OCI-LY1 (cell line): ENCODE results near the gene ADARB2.

Experiments used
- H2AFZ ChIP-seq: fragments of 200-600 bp; sonication (generic), shearing (Covaris generic); 2 replicates; pipeline ENCODE4 v1.6.0; 2014; ENCODE audit warnings: antibody characterized with exemption, mild to moderate bottlenecking, low read length
- H3F3A ChIP-seq: fragments of 200-600 bp; sonication (generic), shearing (Covaris generic); 2 replicates; pipeline ENCODE4 v1.6.0; 2014; ENCODE audit warnings: mild to moderate bottlenecking, antibody characterized with exemption, low read length, moderate library complexity; ENCODE audit not compliant: insufficient read depth
- H3K27ac ChIP-seq: fragments of 200-600 bp; sonication (generic); 2 replicates; pipeline ENCODE4 v1.5.1; 2014; ENCODE audit warnings: low read length, mixed run types, mild to moderate bottlenecking, low read depth; ENCODE audit not compliant: poor library complexity, severe bottlenecking
- H3K27me3 ChIP-seq: fragments of 200-600 bp; sonication (generic); 2 replicates; pipeline ENCODE4 v1.6.0; 2014; ENCODE audit warnings: antibody characterized with exemption, mild to moderate bottlenecking, low read length, moderate library complexity; ENCODE audit not compliant: insufficient read depth
- H3K36me3 ChIP-seq: fragments of 200-600 bp; sonication (generic); 2 replicates; pipeline ENCODE4 v1.6.1; 2014; ENCODE audit warnings: mild to moderate bottlenecking, antibody characterized with exemption, low read length, moderate library complexity, mixed read lengths; ENCODE audit not compliant: insufficient read depth
- H3K4me1 ChIP-seq: fragments of 200-600 bp; sonication (generic); 2 replicates; pipeline ENCODE4 v1.5.1; 2014; ENCODE audit warnings: mild to moderate bottlenecking, low read length, moderate library complexity; ENCODE audit not compliant: insufficient read depth, severe bottlenecking
- H3K4me2 ChIP-seq: fragments of 200-600 bp; sonication (generic), shearing (Covaris generic); 2 replicates; pipeline ENCODE4 v1.6.1; 2014; ENCODE audit warnings: low read length
- H3K4me3 ChIP-seq: fragments of 200-600 bp; sonication (generic); 2 replicates; pipeline ENCODE4 v1.5.1; 2014; ENCODE audit warnings: low read length, low read depth, mild to moderate bottlenecking, mixed read lengths; ENCODE audit not compliant: poor library complexity, severe bottlenecking
- H3K79me2 ChIP-seq: fragments of 200-600 bp; shearing (Covaris generic); 2 replicates; pipeline ENCODE4 v1.6.1; 2016; ENCODE audit warnings: mixed run types, low read length, mixed read lengths; ENCODE audit not compliant: insufficient read depth
- H3K9ac ChIP-seq: fragments of 200-600 bp; sonication (generic), shearing (Covaris generic); 2 replicates; pipeline ENCODE4 v1.6.1; 2014; ENCODE audit warnings: mild to moderate bottlenecking, low read length, mixed read lengths
- H3K9me2 ChIP-seq: fragments of 200-600 bp; sonication (generic), shearing (Covaris generic); 2 replicates; pipeline ENCODE4 v1.6.1; 2014; ENCODE audit warnings: low read depth, mild to moderate bottlenecking, low read length, mixed read lengths
- H3K9me3 ChIP-seq: fragments of 200-600 bp; shearing (Covaris generic); 2 replicates; pipeline ENCODE4 v1.6.1; 2014; ENCODE audit warnings: low read length, mixed read lengths
- H4K20me1 ChIP-seq: fragments of 200-600 bp; sonication (generic), shearing (Covaris generic); 2 replicates; pipeline ENCODE4 v1.6.0; 2016; ENCODE audit warnings: mild to moderate bottlenecking, low read length; ENCODE audit not compliant: insufficient read depth
- CTCF ChIP-seq: fragments of 200-600 bp; sonication (generic), shearing (Covaris generic); IDR thresholded peaks from 2 replicates; pipeline ENCODE4 v1.5.1; 2017; ENCODE audit warnings: mild to moderate bottlenecking, antibody characterized with exemption, low read length, moderate library complexity, mixed read lengths
- EZH2 ChIP-seq: fragments of 200-600 bp; sonication (generic), shearing (Covaris generic); IDR thresholded peaks from 2 replicates; pipeline ENCODE4 v1.8.0; 2017; ENCODE audit warnings: borderline replicate concordance, mixed run types, mild to moderate bottlenecking, antibody characterized with exemption, low read length, moderate library complexity, mixed read lengths

ADARB2 gene

GRCh38 chr10:1315178-1315577 is 422.1 kb downstream of the ADARB2 start:
- 0 out of 2 replicates have a peak, but pooled peaks cover 4% of the 10 kb centered on the region for H3K27me3 ChIP-seq
- no peak overlapping the region for H3K4me3 ChIP-seq
- no peak overlapping the region for H3K27ac ChIP-seq
- no peak overlapping the region for H3K4me2 ChIP-seq
- H3K36me3 ChIP-seq: no peaks in the 10 kb centered on the region
- H3F3A ChIP-seq: no peaks in the 10 kb centered on the region
- no peaks in the 10 kb centered on the region for H3K9me3 ChIP-seq
- TF ChIP-seq CTCF: no peak
- no peak for TF ChIP-seq EZH2
- H2AFZ ChIP-seq: no peak overlapping the region
- no peaks in the 10 kb centered on the region for H3K79me2 ChIP-seq
- H3K4me1 ChIP-seq: no peaks in the 10 kb centered on the region
- no peaks in the 10 kb centered on the region for H4K20me1 ChIP-seq
- no peak overlapping the region for H3K9ac ChIP-seq
- no peaks in the 10 kb centered on the region for H3K9me2 ChIP-seq

- H2AFZ ChIP-seq: no peak overlapping the region
- 0 out of 2 replicates have a peak, but pooled peaks cover 4% of the 10 kb centered on the region for H3K27me3 ChIP-seq
- H4K20me1 ChIP-seq: no peaks in the 10 kb centered on the region
- H3K9me2 ChIP-seq: no peaks in the 10 kb centered on the region
- no peaks in the 10 kb centered on the region for H3K4me1 ChIP-seq
- no peaks in the 10 kb centered on the region for H3K36me3 ChIP-seq
- H3K4me2 ChIP-seq: no peak overlapping the region
- no peaks in the 10 kb centered on the region for H3K9me3 ChIP-seq
- H3K9ac ChIP-seq: no peak overlapping the region
- no peak overlapping the region for H3K4me3 ChIP-seq
- no peak overlapping the region for H3K27ac ChIP-seq
- H3K79me2 ChIP-seq: no peaks in the 10 kb centered on the region
- TF ChIP-seq EZH2 (no peak), CTCF (no peak)
- H3F3A ChIP-seq: no peaks in the 10 kb centered on the region
These were observed 425.6 kb downstream of the ADARB2 start for GRCh38 chr10:1311726-1312125.

GRCh38 chr10:1310271-1310789 is 427.0 kb downstream of the ADARB2 start:
- no peaks in the 10 kb centered on the region for H3F3A ChIP-seq
- H3K4me1 ChIP-seq: no peaks in the 10 kb centered on the region
- no peak overlapping the region for H2AFZ ChIP-seq
- H3K4me3 ChIP-seq: no peak overlapping the region
- no peak overlapping the region for H3K27ac ChIP-seq
- no peaks in the 10 kb centered on the region for H3K36me3 ChIP-seq
- H3K4me2 ChIP-seq: no peak overlapping the region
- H3K9me2 ChIP-seq: no peaks in the 10 kb centered on the region
- H3K27me3 ChIP-seq: 0 out of 2 replicates have a peak, but pooled peaks cover 4% of the 10 kb centered on the region
- no peaks in the 10 kb centered on the region for H3K79me2 ChIP-seq
- TF ChIP-seq CTCF (no peak), EZH2 (no peak)
- H3K9me3 ChIP-seq: no peaks in the 10 kb centered on the region
- no peak overlapping the region for H3K9ac ChIP-seq
- H4K20me1 ChIP-seq: no peaks in the 10 kb centered on the region
